WERI-Rb-1 (cell line): ENCODE measurements around the gene SERINC2.

Experiments used
- DNase-seq: peaks from one replicate; pipeline ENCODE4 v3.0.0-alpha.2; 2020
- H3K27ac ChIP-seq: fragments of 250-450 bp; sonication (Bioruptor Pico); 2 replicates; pipeline ENCODE4 v1.5.1; 2020; ENCODE audit warnings: mild to moderate bottlenecking, moderate library complexity
- H3K27me3 ChIP-seq: fragments of 250-450 bp; sonication (Bioruptor Pico); 2 replicates; pipeline ENCODE4 v1.5.1; 2021; ENCODE audit warnings: mild to moderate bottlenecking, low read depth, moderate library complexity; ENCODE audit not compliant: insufficient read depth, severe bottlenecking
- H3K36me3 ChIP-seq: fragments of 250-450 bp; sonication (Bioruptor Pico); 2 replicates; pipeline ENCODE4 v1.5.1; 2020; ENCODE audit warnings: mild to moderate bottlenecking, moderate library complexity
- H3K4me3 ChIP-seq: 2 replicates; pipeline ENCODE4 v1.5.1; 2011; ENCODE audit warnings: low read depth, mild to moderate bottlenecking, control low read depth, low read length
- H3K9me3 ChIP-seq: fragments of 250-450 bp; sonication (Bioruptor Pico); 2 replicates; pipeline ENCODE4 v1.5.1; 2021; ENCODE audit warnings: mild to moderate bottlenecking, moderate library complexity; ENCODE audit not compliant: severe bottlenecking
- CTCF ChIP-seq: IDR thresholded peaks from 2 replicates; pipeline ENCODE4 v1.5.1; 2011; ENCODE audit warnings: low read depth, mild to moderate bottlenecking, control low read depth, inconsistent platforms, low read length

The SERINC2 gene

GRCh38 chr1:31370565-31370964 lies 42.4 kb upstream of the SERINC2 start:
- Histone ChIP-seq H3K4me3 (no peak overlapping the region), H3K27me3 (no peaks in the 10 kb centered on the region), H3K27ac (no peak overlapping the region), H3K36me3 (no peaks in the 10 kb centered on the region; the same call in none of the 2 replicates), H3K9me3 (no peaks in the 10 kb centered on the region)
- DNase-seq = no peak
- no peak for TF ChIP-seq CTCF

DNA sequence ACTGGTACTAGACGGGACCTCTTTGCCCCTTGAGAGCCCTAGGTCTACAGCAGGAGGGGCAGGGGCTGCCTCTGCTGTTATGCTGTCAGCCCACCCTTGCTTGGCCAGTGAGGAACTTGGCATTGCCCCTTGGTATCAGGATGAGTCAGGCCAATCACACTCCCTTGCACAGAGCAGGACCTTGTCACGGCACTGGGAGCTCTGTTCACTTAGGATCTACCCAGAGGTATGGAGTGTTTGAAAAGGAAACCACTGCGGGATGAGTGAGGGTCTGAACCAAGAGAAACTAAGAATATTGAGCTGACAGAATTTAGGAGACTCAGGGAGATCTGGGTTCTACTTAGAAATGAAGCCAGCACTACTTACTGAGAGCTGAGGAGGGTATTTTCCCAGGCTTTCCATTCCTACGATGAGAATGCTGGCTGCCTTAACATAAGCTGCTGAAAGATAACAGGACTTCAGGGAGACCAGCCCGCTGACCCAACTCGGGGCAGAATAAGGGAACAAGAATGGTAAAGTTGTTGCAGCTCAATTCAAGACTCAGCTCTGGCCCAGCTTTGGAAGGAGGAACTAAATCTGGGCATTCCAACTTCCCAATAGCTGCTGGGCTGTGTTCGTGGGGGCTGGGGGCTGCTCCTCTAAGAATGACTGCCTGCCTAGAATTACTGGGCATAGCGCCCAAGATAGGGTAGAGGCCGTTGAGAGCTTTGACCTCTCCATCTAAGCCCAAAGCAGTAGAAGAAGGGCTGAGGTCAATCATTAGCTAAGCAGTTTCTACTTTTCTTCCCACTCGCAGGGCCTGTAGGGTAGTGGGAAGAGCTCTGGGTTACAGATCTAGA lies 41.7 kb upstream of the SERINC2 start:
- no peak for TF ChIP-seq CTCF
- no peak for DNase-seq
- Histone ChIP-seq H3K36me3 (no peaks in the 10 kb centered on the region; the same call in none of the 2 replicates), H3K4me3 (no peak overlapping the region), H3K27me3 (no peaks in the 10 kb centered on the region), H3K9me3 (no peaks in the 10 kb centered on the region), H3K27ac (no peak overlapping the region)

- no peak for DNase-seq
- Histone ChIP-seq H3K4me3 (no peak overlapping the region), H3K36me3 (no peaks in the 10 kb centered on the region; the same call in none of the 2 replicates), H3K9me3 (no peaks in the 10 kb centered on the region), H3K27ac (no peak overlapping the region), H3K27me3 (no peaks in the 10 kb centered on the region)
- no peak for TF ChIP-seq CTCF
These were observed 41.0 kb upstream of the SERINC2 start for GRCh38 chr1:31372051-31372450.

GRCh38 chr1:31372751-31373055 lies 40.3 kb upstream of the SERINC2 start:
- Histone ChIP-seq H3K27me3 (no peaks in the 10 kb centered on the region), H3K4me3 (no peak overlapping the region), H3K9me3 (no peaks in the 10 kb centered on the region), H3K36me3 (no peaks in the 10 kb centered on the region; the same call in 1 of the 2 replicates), H3K27ac (no peak overlapping the region)
- TF ChIP-seq CTCF = no peak
- DNase-seq = no peak

DNA sequence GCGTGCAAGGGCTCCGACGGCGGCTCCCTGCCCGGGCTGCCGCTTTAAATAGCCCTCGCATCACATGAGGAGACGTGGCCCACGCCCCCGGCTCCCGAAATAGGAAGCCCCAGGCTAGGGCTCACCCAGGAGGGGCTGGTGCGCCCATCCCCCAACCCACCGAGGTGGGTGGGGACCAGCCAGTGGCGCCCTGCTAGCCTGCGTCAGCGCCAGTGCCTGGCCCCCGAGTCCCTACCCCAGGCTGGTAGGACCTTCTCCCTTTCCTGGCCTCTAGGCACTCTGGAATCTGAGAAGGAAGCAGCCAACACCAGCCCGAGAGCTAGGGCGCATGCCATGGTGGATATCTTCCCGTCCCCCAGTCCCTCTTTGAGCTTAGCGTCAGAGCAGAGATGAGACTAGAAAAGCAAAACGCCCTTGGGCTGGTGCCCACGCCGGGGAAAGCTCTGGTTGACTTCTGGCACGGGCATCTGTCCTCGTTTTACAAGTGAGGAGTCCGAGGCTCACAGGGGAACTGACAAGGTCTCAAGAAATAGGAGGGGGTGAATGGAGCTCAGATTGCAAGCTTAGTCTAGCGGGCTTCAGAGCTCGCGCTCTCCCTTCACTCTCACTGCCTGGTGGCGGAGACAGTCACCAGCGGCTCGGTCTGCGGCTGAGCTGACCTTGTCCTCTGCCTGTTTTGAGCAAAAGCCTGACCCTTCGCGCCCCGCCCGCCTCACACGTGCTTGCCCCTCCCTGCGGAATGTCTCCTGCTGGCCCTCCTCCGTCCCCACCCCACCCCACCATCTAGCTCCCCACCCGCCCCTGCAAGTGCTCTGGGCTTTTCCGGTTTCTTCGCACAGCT lies 39.7 kb upstream of the SERINC2 start, which contains the start of gene FABP3:
Gene FABP3 (minus strand): TSS at position 21 of the 841 bp plus-strand sequence. CDS start 62 bp downstream, outside the sequence.
- DNase-seq = peak; percentile 78
- Histone ChIP-seq H3K9me3 (no peaks in the 10 kb centered on the region), H3K36me3 (no peaks in the 10 kb centered on the region; the same call in 1 of the 2 replicates), H3K4me3 (peak within 1 kb of the TSS; percentile 25), H3K27me3 (no peaks in the 10 kb centered on the region), H3K27ac (peak within 1 kb of the TSS; percentile 44)
- peak; percentile 15; the same call in 1 of the 2 replicates for TF ChIP-seq CTCF
